ENCODE measurements around the gene C1QTNF8.

Gene C1QTNF8

GRCh38 chr16:1060416-1061340 is 35.4 kb downstream of the C1QTNF8 start:
- DNase-seq (ENCODE audit: low read depth), result no peak

GRCh38 chr16:1059310-1059709 is 36.7 kb downstream of the C1QTNF8 start:
- DNase-seq (ENCODE audit: low read depth), result no peak

GRCh38 chr16:1058216-1058615 is 37.8 kb downstream of the C1QTNF8 start:
- no peak for DNase-seq (ENCODE audit: low read depth)

- no peak for DNase-seq (ENCODE audit: low read depth)
Observed at GRCh38 chr16:1057252-1057932, 38.7 kb downstream of the C1QTNF8 start.

- DNase-seq (ENCODE audit: low read depth), result no peak
Observed at GRCh38 chr16:1056196-1056595, 39.8 kb downstream of the C1QTNF8 start.

- no peak for DNase-seq (ENCODE audit: low read depth)
Observed at GRCh38 chr16:1055557-1055924, 40.5 kb downstream of the C1QTNF8 start.

GRCh38 chr16:1054660-1055556 is 41.1 kb downstream of the C1QTNF8 start:
- DNase-seq (ENCODE audit: low read depth), result peak; percentile 5

- DNase-seq (ENCODE audit: low read depth), result no peak
Observed at GRCh38 chr16:1053700-1054368, 42.2 kb downstream of the C1QTNF8 start.

- no peak for DNase-seq (ENCODE audit: low read depth)
Observed at GRCh38 chr16:1053121-1053521, 42.9 kb downstream of the C1QTNF8 start.

- no peak for DNase-seq (ENCODE audit: low read depth)
Observed at GRCh38 chr16:1052721-1053120, 43.3 kb downstream of the C1QTNF8 start.

- no peak for DNase-seq (ENCODE audit: low read depth)
Observed at GRCh38 chr16:1051446-1051845, 44.6 kb downstream of the C1QTNF8 start.

GRCh38 chr16:1050921-1051320 is 45.1 kb downstream of the C1QTNF8 start:
- no peak for DNase-seq (ENCODE audit: low read depth)

- DNase-seq (ENCODE audit: low read depth), result no peak
Observed at GRCh38 chr16:1050516-1050915, 45.5 kb downstream of the C1QTNF8 start.

GRCh38 chr16:1049976-1050247 is 46.1 kb downstream of the C1QTNF8 start:
- no peak for DNase-seq (ENCODE audit: low read depth)

- no peak for DNase-seq (ENCODE audit: low read depth)
Observed at GRCh38 chr16:1049113-1049975, 46.7 kb downstream of the C1QTNF8 start.

- no peak for DNase-seq (ENCODE audit: low read depth)
Observed at GRCh38 chr16:1048442-1049112, 47.5 kb downstream of the C1QTNF8 start.

GRCh38 chr16:1047801-1048200 is 48.2 kb downstream of the C1QTNF8 start:
- no peak for DNase-seq (ENCODE audit: low read depth)

GRCh38 chr16:1047123-1047522 is 48.9 kb downstream of the C1QTNF8 start:
- DNase-seq (ENCODE audit: low read depth), result no peak

GRCh38 chr16:1045993-1046911 is 49.8 kb downstream of the C1QTNF8 start:
- no peak for DNase-seq (ENCODE audit: low read depth)
